ENCODE results near the gene LCOR.

DNA sequence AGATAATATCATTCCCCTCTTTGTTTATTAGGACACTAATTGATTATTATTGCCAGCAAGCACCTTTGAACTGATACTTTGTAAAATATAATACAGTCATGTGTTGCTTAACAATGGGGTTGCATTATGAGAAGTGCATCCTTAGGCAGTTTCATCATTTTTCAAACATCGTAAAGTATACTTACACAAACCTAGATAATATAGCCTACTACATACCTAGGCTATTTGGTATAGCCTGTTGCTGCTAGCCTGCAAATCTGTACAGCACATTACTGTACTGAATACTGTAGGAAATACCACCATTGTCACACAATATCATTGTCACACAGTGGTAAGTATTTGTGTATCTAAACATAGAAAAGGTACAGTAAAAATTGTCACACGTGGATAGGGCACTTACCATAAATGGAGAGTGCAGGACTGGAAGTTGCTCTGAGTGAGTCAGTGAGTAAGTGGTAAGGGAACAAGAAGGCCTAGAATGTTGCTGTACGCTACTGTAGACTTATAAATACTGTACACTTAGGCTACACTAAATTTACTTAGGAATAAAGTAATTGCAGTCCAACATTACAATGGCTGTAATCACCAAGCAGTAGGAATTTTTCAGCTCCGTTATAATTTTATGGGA is 70.7 kb downstream of the LCOR start:
- TF ChIP-seq, protein P1, sequence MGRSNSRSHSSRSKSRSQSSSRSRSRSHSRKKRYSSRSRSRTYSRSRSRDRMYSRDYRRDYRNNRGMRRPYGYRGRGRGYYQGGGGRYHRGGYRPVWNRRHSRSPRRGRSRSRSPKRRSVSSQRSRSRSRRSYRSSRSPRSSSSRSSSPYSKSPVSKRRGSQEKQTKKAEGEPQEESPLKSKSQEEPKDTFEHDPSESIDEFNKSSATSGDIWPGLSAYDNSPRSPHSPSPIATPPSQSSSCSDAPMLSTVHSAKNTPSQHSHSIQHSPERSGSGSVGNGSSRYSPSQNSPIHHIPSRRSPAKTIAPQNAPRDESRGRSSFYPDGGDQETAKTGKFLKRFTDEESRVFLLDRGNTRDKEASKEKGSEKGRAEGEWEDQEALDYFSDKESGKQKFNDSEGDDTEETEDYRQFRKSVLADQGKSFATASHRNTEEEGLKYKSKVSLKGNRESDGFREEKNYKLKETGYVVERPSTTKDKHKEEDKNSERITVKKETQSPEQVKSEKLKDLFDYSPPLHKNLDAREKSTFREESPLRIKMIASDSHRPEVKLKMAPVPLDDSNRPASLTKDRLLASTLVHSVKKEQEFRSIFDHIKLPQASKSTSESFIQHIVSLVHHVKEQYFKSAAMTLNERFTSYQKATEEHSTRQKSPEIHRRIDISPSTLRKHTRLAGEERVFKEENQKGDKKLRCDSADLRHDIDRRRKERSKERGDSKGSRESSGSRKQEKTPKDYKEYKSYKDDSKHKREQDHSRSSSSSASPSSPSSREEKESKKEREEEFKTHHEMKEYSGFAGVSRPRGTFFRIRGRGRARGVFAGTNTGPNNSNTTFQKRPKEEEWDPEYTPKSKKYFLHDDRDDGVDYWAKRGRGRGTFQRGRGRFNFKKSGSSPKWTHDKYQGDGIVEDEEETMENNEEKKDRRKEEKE (IDR thresholded peaks at IDR 0.05; ENCODE audit: borderline replicate concordance in 1 of 2, control insufficient read depth in 1 of 2, low read depth in 2 of 2, low read length in 1 of 2) = no peak
- TF ChIP-seq, protein P2, sequence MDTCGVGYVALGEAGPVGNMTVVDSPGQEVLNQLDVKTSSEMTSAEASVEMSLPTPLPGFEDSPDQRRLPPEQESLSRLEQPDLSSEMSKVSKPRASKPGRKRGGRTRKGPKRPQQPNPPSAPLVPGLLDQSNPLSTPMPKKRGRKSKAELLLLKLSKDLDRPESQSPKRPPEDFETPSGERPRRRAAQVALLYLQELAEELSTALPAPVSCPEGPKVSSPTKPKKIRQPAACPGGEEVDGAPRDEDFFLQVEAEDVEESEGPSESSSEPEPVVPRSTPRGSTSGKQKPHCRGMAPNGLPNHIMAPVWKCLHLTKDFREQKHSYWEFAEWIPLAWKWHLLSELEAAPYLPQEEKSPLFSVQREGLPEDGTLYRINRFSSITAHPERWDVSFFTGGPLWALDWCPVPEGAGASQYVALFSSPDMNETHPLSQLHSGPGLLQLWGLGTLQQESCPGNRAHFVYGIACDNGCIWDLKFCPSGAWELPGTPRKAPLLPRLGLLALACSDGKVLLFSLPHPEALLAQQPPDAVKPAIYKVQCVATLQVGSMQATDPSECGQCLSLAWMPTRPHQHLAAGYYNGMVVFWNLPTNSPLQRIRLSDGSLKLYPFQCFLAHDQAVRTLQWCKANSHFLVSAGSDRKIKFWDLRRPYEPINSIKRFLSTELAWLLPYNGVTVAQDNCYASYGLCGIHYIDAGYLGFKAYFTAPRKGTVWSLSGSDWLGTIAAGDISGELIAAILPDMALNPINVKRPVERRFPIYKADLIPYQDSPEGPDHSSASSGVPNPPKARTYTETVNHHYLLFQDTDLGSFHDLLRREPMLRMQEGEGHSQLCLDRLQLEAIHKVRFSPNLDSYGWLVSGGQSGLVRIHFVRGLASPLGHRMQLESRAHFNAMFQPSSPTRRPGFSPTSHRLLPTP (IDR thresholded peaks at IDR 0.05; ENCODE audit: borderline replicate concordance, extremely low read depth, insufficient read length) = no peak
- TF ChIP-seq CBX2 (IDR thresholded peaks at IDR 0.05; ENCODE audit: insufficient read depth, low read length, poor library complexity, severe bottlenecking) = no peak
- no peak for TF ChIP-seq CBX5 (IDR thresholded peaks at IDR 0.05; ENCODE audit: borderline replicate concordance, low read depth)
- no peak for TF ChIP-seq SIN3A (IDR thresholded peaks at IDR 0.05; ENCODE audit: borderline replicate concordance in 2 of 2, control insufficient read depth in 1 of 2, low read depth in 2 of 2, low read length in 2 of 2)
- TF ChIP-seq, protein P3, sequence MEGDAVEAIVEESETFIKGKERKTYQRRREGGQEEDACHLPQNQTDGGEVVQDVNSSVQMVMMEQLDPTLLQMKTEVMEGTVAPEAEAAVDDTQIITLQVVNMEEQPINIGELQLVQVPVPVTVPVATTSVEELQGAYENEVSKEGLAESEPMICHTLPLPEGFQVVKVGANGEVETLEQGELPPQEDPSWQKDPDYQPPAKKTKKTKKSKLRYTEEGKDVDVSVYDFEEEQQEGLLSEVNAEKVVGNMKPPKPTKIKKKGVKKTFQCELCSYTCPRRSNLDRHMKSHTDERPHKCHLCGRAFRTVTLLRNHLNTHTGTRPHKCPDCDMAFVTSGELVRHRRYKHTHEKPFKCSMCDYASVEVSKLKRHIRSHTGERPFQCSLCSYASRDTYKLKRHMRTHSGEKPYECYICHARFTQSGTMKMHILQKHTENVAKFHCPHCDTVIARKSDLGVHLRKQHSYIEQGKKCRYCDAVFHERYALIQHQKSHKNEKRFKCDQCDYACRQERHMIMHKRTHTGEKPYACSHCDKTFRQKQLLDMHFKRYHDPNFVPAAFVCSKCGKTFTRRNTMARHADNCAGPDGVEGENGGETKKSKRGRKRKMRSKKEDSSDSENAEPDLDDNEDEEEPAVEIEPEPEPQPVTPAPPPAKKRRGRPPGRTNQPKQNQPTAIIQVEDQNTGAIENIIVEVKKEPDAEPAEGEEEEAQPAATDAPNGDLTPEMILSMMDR (IDR thresholded peaks at IDR 0.05 in 2 of 3, conservative IDR thresholded peaks at IDR 0.05 in 1 of 3; ENCODE audit: insufficient read depth in 2 of 3, low read depth in 1 of 3, low read length in 3 of 3) = no peak
- TF ChIP-seq CXXC5 (CRISPR knock-in tag; IDR thresholded peaks at IDR 0.05) = no peak
- no peak for TF ChIP-seq NFIC (IDR thresholded peaks at IDR 0.05)
- TF ChIP-seq, protein P4, sequence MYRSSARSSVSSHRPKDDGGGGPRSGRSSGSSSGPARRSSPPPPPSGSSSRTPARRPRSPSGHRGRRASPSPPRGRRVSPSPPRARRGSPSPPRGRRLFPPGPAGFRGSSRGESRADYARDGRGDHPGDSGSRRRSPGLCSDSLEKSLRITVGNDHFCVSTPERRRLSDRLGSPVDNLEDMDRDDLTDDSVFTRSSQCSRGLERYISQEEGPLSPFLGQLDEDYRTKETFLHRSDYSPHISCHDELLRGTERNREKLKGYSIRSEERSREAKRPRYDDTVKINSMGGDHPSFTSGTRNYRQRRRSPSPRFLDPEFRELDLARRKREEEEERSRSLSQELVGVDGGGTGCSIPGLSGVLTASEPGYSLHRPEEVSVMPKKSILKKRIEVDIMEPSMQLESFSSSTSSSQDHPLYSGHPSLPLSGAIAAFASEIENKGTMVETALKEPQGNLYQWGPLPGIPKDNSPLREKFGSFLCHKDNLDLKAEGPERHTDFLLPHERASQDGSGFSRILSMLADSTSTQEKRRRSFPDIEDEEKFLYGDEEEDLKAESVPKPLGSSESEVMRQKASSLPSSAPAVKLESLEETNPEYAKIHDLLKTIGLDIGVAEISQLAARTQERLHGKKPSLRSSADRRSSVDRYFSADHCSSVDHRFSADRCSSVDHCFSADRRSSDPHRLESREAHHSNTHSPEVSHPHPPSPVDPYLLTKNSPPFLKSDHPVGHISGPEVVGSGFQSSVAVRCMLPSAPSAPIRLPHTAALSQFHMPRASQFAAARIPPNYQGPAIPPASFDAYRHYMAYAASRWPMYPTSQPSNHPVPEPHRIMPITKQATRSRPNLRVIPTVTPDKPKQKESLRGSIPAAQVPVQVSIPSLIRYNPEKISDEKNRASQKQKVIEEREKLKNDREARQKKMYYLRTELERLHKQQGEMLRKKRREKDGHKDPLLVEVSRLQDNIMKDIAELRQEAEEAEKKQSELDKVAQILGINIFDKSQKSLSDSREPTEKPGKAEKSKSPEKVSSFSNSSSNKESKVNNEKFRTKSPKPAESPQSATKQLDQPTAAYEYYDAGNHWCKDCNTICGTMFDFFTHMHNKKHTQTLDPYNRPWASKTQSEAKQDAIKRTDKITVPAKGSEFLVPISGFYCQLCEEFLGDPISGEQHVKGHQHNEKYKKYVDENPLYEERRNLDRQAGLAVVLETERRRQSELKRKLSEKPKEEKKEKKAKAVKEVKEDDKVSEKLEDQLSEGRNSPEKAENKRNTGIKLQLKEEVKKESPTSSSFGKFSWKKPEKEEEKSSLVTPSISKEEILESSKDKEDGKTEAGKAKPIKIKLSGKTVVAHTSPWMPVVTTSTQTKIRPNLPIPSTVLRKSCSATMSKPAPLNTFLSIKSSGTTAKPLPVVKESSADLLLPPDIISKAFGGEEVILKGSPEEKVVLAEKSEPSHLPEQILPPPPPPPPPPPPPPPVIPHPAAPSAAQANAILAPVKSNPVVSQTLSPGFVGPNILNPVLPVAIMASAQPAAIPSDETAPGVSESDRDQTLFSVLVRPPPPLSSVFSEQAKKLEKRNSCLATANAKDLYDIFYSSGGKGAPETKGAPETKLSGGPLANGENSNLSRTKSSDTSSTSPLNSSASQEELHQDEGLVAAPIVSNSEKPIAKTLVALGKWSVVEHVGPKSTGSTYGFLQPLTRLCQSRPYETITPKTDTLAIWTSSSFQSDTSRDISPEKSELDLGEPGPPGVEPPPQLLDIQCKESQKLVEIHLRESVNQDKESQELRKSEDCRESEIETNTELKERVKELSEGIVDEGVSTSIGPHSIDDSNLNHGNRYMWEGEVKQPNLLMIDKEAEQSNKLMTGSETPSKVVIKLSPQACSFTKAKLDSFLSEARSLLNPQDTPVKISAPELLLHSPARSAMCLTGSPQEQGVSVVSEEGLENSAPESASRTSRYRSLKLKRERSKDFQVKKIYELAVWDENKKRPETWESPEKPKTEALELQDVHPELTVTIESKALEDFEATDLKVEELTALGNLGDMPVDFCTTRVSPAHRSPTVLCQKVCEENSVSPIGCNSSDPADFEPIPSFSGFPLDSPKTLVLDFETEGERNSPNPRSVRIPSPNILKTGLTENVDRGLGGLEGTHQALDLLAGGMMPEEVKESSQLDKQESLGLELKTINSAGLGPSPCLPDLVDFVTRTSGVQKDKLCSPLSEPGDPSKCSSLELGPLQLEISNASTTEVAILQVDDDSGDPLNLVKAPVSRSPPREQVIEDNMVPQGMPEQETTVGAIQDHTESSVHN (IDR thresholded peaks at IDR 0.05; ENCODE audit: borderline replicate concordance in 1 of 2, low read depth in 1 of 2) = no peak
- no peak for TF ChIP-seq POLR2A (conservative IDR thresholded peaks at IDR 0.05)
- no peak for TF ChIP-seq CAMTA2 (CRISPR knock-in tag; conservative IDR thresholded peaks at IDR 0.05)
